Glutamatergic neuron (in vitro differentiated cells): ENCODE measurements around the gene SNAP25. TPM values are rescaled to one million over a fixed set of nuclear protein-coding genes. Genes with fewer than 3 reads are reported as not detected.

Experiments
- DNase-seq: peaks from one replicate; pipeline ENCODE4 v3.0.0; 2022
- H3K27ac Mint-ChIP-seq: one replicate; pipeline ENCODE4 v1.8.0; 2020; ENCODE audit warnings: mild to moderate bottlenecking, mixed read lengths, inconsistent platforms; ENCODE audit not compliant: unreplicated experiment
- H3K27me3 Mint-ChIP-seq: one replicate; pipeline ENCODE4 v1.8.0; 2020; ENCODE audit warnings: mild to moderate bottlenecking, moderate library complexity, mixed read lengths, inconsistent platforms; ENCODE audit not compliant: unreplicated experiment
- H3K36me3 Mint-ChIP-seq: one replicate; pipeline ENCODE4 v1.8.0; 2020; ENCODE audit warnings: mild to moderate bottlenecking, mixed read lengths, inconsistent platforms; ENCODE audit not compliant: unreplicated experiment
- H3K4me1 Mint-ChIP-seq: one replicate; pipeline ENCODE4 v1.8.0; 2020; ENCODE audit warnings: mild to moderate bottlenecking, low read depth, mixed read lengths, inconsistent platforms; ENCODE audit not compliant: unreplicated experiment
- H3K4me3 Mint-ChIP-seq: one replicate; pipeline ENCODE4 v1.8.0; 2020; ENCODE audit warnings: mild to moderate bottlenecking, mixed read lengths, inconsistent platforms; ENCODE audit not compliant: unreplicated experiment
- H3K9me3 Mint-ChIP-seq: one replicate; pipeline ENCODE4 v1.8.0; 2020; ENCODE audit warnings: mild to moderate bottlenecking, moderate library complexity, mixed read lengths, inconsistent platforms; ENCODE audit not compliant: unreplicated experiment
- total RNA-seq: library from RNA; stranded (reverse); fragmentation: NEBNext Ultra II Directional; extraction: Animal tissue kit (Norgen Biotek cat#: 25700); gene quantifications from one replicate; pipeline ENCODE4 v1.2.1, GENCODE V29; 2021; ENCODE audit not compliant: unreplicated experiment
- TF ChIP-seq, protein P1 (sequence below): fragments of 200-600 bp; sonication (generic); IDR thresholded peaks from one replicate; pipeline ENCODE4 v1.5.0; 2021; ENCODE audit not compliant: partially characterized antibody, unreplicated experiment

Gene SNAP25
- total RNA-seq, 1 donor from 2014 or later = 61.0 TPM

DNA sequence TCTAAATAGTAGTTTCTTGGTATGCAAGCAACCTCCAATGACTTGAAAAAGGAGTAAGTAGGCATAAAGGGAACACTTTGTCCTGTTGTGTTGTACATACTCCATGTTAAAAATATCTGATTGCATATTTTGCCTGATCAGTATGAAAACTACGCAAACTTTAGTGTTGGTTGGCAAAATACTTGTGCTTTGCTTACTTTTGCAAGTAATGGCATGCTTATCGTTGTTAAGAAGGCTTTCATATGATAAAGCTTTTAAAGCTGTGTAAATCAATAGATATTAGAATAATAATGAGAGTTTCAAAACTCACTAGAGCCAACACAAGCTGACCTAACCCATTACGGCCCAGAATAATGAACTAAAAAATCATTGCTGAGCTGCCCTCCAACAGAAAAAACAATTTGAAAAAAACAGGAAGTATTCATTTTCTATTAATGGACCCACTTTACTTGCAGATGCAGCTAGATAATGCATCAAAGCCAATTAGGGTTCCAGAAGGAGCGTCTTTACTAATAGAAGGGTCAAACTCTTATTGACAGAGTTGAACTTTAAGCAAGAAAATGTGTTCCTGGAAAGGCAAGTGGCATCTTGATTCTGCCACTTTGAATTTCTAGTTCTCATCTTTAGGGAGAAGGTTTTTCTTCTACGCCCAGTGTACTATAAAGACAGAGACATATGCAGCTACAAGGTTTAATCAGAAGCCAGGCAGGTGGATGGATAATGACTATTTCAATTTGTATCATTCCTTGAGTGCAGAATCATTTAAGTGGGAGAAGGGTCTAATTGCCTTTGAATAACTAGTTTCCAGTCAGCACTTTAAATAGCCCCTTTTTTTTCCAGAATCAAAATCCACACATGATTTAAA is 82.2 kb downstream of the SNAP25 start:
- H3K27ac Mint-ChIP-seq = no peak overlapping the region
- H3K36me3 Mint-ChIP-seq = no peaks in the 10 kb centered on the region
- H3K4me1 Mint-ChIP-seq = peaks cover 2% of the 10 kb centered on the region
- no peaks in the 10 kb centered on the region for H3K27me3 Mint-ChIP-seq
- TF ChIP-seq, protein P1, sequence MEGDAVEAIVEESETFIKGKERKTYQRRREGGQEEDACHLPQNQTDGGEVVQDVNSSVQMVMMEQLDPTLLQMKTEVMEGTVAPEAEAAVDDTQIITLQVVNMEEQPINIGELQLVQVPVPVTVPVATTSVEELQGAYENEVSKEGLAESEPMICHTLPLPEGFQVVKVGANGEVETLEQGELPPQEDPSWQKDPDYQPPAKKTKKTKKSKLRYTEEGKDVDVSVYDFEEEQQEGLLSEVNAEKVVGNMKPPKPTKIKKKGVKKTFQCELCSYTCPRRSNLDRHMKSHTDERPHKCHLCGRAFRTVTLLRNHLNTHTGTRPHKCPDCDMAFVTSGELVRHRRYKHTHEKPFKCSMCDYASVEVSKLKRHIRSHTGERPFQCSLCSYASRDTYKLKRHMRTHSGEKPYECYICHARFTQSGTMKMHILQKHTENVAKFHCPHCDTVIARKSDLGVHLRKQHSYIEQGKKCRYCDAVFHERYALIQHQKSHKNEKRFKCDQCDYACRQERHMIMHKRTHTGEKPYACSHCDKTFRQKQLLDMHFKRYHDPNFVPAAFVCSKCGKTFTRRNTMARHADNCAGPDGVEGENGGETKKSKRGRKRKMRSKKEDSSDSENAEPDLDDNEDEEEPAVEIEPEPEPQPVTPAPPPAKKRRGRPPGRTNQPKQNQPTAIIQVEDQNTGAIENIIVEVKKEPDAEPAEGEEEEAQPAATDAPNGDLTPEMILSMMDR = no peak
- DNase-seq = no peak
- H3K9me3 Mint-ChIP-seq = no peaks in the 10 kb centered on the region
- H3K4me3 Mint-ChIP-seq = no peak overlapping the region

- peaks cover 2% of the 10 kb centered on the region for H3K4me1 Mint-ChIP-seq
- no peak for DNase-seq
- TF ChIP-seq, protein P1 = no peak
- H3K9me3 Mint-ChIP-seq = no peaks in the 10 kb centered on the region
- H3K4me3 Mint-ChIP-seq = no peak overlapping the region
- H3K27me3 Mint-ChIP-seq = no peaks in the 10 kb centered on the region
- peaks cover 5% of the 10 kb centered on the region for H3K36me3 Mint-ChIP-seq
- H3K27ac Mint-ChIP-seq = no peak overlapping the region
These were observed 85.2 kb downstream of the SNAP25 start for GRCh38 chr20:10303852-10304251.

DNA sequence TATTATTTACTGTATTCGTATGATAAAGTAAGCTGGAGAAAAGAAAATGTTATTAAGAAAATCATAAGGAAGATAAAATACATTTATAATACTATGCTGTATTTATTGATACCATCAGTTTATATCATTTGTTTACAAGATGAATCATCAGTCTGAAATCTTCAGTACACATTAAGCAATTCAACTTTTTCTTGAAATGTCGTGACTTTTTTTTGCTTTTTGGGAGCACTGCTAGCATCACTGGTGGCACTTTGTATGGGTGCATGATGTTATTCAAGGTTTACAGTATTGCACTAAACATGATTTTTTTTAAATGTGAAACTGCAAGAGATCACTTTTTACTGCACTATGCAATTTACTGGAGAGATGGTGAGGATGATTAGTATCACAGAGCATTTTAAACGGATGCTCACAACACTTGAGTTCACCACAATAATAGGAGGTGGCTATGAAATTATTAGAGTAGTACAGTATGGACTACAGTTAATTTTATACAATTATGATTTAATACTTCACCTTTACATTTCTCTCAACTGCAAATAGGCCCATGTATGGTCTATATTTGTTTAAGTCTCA is 85.9 kb downstream of the SNAP25 start:
- no peak overlapping the region for H3K4me3 Mint-ChIP-seq
- no peaks in the 10 kb centered on the region for H3K27me3 Mint-ChIP-seq
- H3K9me3 Mint-ChIP-seq = no peaks in the 10 kb centered on the region
- DNase-seq = no peak
- H3K27ac Mint-ChIP-seq = no peak overlapping the region
- H3K36me3 Mint-ChIP-seq = peaks cover 8% of the 10 kb centered on the region
- TF ChIP-seq, protein P1 = no peak
- H3K4me1 Mint-ChIP-seq = peaks cover 2% of the 10 kb centered on the region

- H3K27me3 Mint-ChIP-seq = no peaks in the 10 kb centered on the region
- TF ChIP-seq, protein P1 = no peak
- H3K27ac Mint-ChIP-seq = no peak overlapping the region
- no peak overlapping the region for H3K4me3 Mint-ChIP-seq
- no peak for DNase-seq
- H3K4me1 Mint-ChIP-seq = no peaks in the 10 kb centered on the region
- H3K9me3 Mint-ChIP-seq = no peaks in the 10 kb centered on the region
- peaks cover 17% of the 10 kb centered on the region for H3K36me3 Mint-ChIP-seq
These were observed 88.1 kb downstream of the SNAP25 start for GRCh38 chr20:10306440-10307358.
